Stimulated activated naive CD4-positive, alpha-beta T cell treated with Interleukin-2 at 50 U/mL for 16 hours (primary cell): ENCODE measurements around the gene ABCB11.

Experiments used
- DNase-seq: peaks from one replicate; lab custom pipeline; 2025; lab: John Stamatoyannopoulos, UW

Gene ABCB11

GRCh38 chr2:169007941-169008340 is 23.2 kb downstream of the ABCB11 start:
- DNase-seq = no peak

GRCh38 chr2:169007356-169007755 is 23.8 kb downstream of the ABCB11 start:
- no peak for DNase-seq

- no peak for DNase-seq
Measured at GRCh38 chr2:169006665-169007064, 24.5 kb downstream of the ABCB11 start.

GRCh38 chr2:169005994-169006393 is 25.1 kb downstream of the ABCB11 start:
- no peak for DNase-seq

- no peak for DNase-seq
Measured at GRCh38 chr2:169005080-169005598, 26.0 kb downstream of the ABCB11 start.

- DNase-seq = no peak
Measured at GRCh38 chr2:169002161-169002738, 28.9 kb downstream of the ABCB11 start.

- no peak for DNase-seq
Measured at GRCh38 chr2:169001116-169001815, 29.9 kb downstream of the ABCB11 start.

- DNase-seq = no peak
Measured at GRCh38 chr2:168999668-169000213, 31.4 kb downstream of the ABCB11 start.

GRCh38 chr2:168998609-168999211 is 32.4 kb downstream of the ABCB11 start:
- DNase-seq = no peak

GRCh38 chr2:168997794-168998193 is 33.3 kb downstream of the ABCB11 start:
- DNase-seq = no peak

- DNase-seq = no peak
Measured at GRCh38 chr2:168997118-168997521, 34.0 kb downstream of the ABCB11 start.

- DNase-seq = no peak
Measured at GRCh38 chr2:168995744-168996143, 35.4 kb downstream of the ABCB11 start.

- no peak for DNase-seq
Measured at GRCh38 chr2:168993538-168993937, 37.6 kb downstream of the ABCB11 start.

GRCh38 chr2:168992591-168993349 is 38.4 kb downstream of the ABCB11 start:
- no peak for DNase-seq

- DNase-seq = no peak
Measured at GRCh38 chr2:168992026-168992425, 39.1 kb downstream of the ABCB11 start.

GRCh38 chr2:168988755-168989154 is 42.4 kb downstream of the ABCB11 start:
- no peak for DNase-seq

GRCh38 chr2:168986398-168986943 is 44.7 kb downstream of the ABCB11 start:
- no peak for DNase-seq

GRCh38 chr2:168981651-168982050 is 49.5 kb downstream of the ABCB11 start:
- no peak for DNase-seq

- DNase-seq = no peak
Measured at GRCh38 chr2:168978461-168978861, 52.7 kb downstream of the ABCB11 start.

- DNase-seq = no peak
Measured at GRCh38 chr2:168977608-168978007, 53.5 kb downstream of the ABCB11 start.

GRCh38 chr2:168976034-168976654 is 55.0 kb downstream of the ABCB11 start:
- DNase-seq = no peak
